IMR-90 (cell line): Measurements from ENCODE around the gene LCN10.

Experiments used
- CHD1 ChIP-seq: IDR thresholded peaks from 2 replicates; pipeline ENCODE4 v1.6.1; 2012; ENCODE audit warnings: low read depth, low read length, improper control_type of control experiment
- FOS ChIP-seq: fragments of 150-350 bp; IDR thresholded peaks from 2 replicates; pipeline ENCODE4 v1.6.1; 2016; ENCODE audit warnings: low read depth, low read length
- MAFK ChIP-seq: IDR thresholded peaks from 2 replicates; pipeline ENCODE4 v1.6.1; 2012; ENCODE audit warnings: low read depth, low read length, improper control_type of control experiment
- MXI1 ChIP-seq: IDR thresholded peaks from 2 replicates; pipeline ENCODE4 v1.6.1; 2012; ENCODE audit warnings: low read depth, mild to moderate bottlenecking, low read length, moderate library complexity, borderline replicate concordance
- POLR2A ChIP-seq: IDR thresholded peaks from 2 replicates; pipeline ENCODE4 v1.6.1; 2012; ENCODE audit warnings: mild to moderate bottlenecking, low read depth, low read length
- RAD21 ChIP-seq: IDR thresholded peaks from 2 replicates; pipeline ENCODE4 v1.6.1; 2012; ENCODE audit warnings: low read length, improper control_type of control experiment
- TF ChIP-seq, protein P1 (sequence below): conservative IDR thresholded peaks from 2 replicates; pipeline ENCODE4 v1.5.1; 2012; ENCODE audit warnings: mild to moderate bottlenecking, low read depth, low read length, improper control_type of control experiment

DNA sequence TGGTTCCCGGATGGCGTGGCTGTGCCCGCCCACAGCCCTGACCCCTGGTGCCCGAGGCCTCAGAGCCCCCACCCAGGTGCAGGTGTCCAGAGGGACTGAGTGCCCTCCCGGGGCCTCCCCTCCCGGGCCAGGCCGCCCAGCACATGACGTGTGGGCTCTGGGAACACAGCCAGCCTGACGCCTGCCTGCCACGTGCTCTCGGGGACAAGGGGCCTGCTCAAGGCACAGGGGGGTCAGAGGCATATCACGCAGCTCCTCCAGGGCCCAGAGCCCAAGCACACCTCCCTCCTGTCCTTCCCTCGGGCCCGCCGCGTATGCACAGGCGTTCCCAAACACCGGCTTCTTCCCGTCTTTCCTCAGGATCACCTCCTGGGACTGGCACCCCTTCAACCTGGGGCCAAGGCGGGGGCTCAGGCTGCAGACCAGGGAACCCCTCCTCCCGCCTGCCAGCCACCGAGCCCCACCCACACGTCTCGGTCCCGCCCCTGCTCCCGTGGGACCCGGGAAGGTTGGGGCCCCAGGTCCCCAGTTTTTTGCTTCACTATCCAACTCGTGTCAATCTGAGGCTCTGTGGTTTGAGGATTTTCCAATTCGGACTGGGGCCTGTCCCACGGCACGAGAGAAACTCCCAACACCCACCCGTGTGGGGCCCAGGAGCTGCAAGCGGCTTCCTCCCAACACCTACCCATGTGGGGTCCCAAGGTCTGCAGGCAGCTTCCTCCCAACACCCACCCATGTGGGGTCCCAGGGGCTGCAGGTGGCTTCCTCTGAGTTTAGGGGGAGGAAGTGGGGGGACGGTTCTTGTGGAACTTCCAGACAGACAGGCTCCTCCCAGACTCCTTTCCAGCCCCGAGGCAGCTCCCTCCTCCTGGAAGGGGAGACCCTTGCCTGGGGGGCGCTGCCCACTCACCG lies 1.5 kb downstream of the LCN10 start:
- TF ChIP-seq, protein P1, sequence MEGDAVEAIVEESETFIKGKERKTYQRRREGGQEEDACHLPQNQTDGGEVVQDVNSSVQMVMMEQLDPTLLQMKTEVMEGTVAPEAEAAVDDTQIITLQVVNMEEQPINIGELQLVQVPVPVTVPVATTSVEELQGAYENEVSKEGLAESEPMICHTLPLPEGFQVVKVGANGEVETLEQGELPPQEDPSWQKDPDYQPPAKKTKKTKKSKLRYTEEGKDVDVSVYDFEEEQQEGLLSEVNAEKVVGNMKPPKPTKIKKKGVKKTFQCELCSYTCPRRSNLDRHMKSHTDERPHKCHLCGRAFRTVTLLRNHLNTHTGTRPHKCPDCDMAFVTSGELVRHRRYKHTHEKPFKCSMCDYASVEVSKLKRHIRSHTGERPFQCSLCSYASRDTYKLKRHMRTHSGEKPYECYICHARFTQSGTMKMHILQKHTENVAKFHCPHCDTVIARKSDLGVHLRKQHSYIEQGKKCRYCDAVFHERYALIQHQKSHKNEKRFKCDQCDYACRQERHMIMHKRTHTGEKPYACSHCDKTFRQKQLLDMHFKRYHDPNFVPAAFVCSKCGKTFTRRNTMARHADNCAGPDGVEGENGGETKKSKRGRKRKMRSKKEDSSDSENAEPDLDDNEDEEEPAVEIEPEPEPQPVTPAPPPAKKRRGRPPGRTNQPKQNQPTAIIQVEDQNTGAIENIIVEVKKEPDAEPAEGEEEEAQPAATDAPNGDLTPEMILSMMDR = no peak
- TF ChIP-seq POLR2A (no peak), RAD21 (no peak), MAFK (no peak), MXI1 (no peak), FOS (no peak), CHD1 (no peak)
